Tibial artery (tissue), 4 donors: ENCODE measurements around the gene IFNGR2.

ENCODE experiments used
- DNase-seq, 2 donors: peaks; one replicate each; pipeline ENCODE4 v3.0.0-alpha.2; 2019
- H3K27ac ChIP-seq, 2 donors: fragments of 200-600 bp; sonication (generic) in 1 of 2; 1 replicate in 1 of 2; 2 replicates in 1 of 2; pipeline ENCODE4 v1.5.1; 2018 to 2019; ENCODE audit warnings: mild to moderate bottlenecking in 1 of 2
- H3K27me3 ChIP-seq, 2 donors: fragments of 200-600 bp; sonication (generic) in 1 of 2; one replicate each; pipeline versions ENCODE4 v1.5.1 to v1.6.0; 2016 to 2019
- H3K36me3 ChIP-seq, 3 donors: fragments of 200-600 bp; sonication (generic) in 2 of 3; one replicate each; pipeline ENCODE4 v1.5.1; 2016 to 2019; ENCODE audit warnings: mild to moderate bottlenecking in 2 of 3
- H3K4me1 ChIP-seq, 4 donors: fragments of 200-600 bp; sonication (generic) in 2 of 4; 1 replicate in 3 of 4; 2 replicates in 1 of 4; pipeline ENCODE4 v1.5.1; 2016 to 2019
- H3K4me3 ChIP-seq, 2 donors: fragments of 200-600 bp; sonication (generic) in 1 of 2; 1 replicate in 1 of 2; 2 replicates in 1 of 2; pipeline ENCODE4 v1.5.1; 2018 to 2019; ENCODE audit warnings: mild to moderate bottlenecking in 2 of 2
- H3K9me3 ChIP-seq, 3 donors: fragments of 200-600 bp; sonication (generic) in 1 of 3; one replicate each; pipeline ENCODE4 v1.5.1; 2016 to 2019
- intact Hi-C: fragments of 100-400 bp; cut with DNase I; formaldehyde crosslinking; loops from one replicate; pipeline ENCODE4 v1.15.0; 2023; ENCODE audit warnings: low total_unique reads
- TF ChIP-seq, protein P1 (sequence below), 2 experiments: fragments of 200-600 bp in 1 of 2; fragments of 450-650 bp in 1 of 2; IDR thresholded peaks; one replicate each; pipeline ENCODE4 v1.5.1; 2017 to 2019; ENCODE audit warnings: antibody characterized with exemption in 2 of 2, mild to moderate bottlenecking in 1 of 2, moderate library complexity in 1 of 2

The IFNGR2 gene

DNA sequence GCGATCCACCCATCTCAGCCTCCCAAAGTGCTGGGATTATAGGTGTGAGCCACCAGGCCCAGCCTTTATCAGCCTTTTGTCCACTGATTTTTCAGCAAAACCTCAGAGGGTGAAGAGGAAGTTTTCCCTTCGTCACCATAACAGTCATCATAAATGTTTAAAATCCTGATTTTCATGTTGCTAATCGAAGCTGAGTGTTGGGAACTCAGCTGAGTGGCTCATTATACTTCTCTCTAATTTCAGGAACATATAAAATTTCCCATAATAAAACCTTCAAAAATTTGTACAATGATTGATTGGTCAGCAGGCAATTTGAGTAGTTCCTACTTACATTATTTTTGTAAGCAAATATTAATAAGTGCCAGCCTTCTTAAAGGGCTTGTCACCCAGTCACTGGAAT is 31.8 kb upstream of the IFNGR2 start:
- TF ChIP-seq, protein P1, sequence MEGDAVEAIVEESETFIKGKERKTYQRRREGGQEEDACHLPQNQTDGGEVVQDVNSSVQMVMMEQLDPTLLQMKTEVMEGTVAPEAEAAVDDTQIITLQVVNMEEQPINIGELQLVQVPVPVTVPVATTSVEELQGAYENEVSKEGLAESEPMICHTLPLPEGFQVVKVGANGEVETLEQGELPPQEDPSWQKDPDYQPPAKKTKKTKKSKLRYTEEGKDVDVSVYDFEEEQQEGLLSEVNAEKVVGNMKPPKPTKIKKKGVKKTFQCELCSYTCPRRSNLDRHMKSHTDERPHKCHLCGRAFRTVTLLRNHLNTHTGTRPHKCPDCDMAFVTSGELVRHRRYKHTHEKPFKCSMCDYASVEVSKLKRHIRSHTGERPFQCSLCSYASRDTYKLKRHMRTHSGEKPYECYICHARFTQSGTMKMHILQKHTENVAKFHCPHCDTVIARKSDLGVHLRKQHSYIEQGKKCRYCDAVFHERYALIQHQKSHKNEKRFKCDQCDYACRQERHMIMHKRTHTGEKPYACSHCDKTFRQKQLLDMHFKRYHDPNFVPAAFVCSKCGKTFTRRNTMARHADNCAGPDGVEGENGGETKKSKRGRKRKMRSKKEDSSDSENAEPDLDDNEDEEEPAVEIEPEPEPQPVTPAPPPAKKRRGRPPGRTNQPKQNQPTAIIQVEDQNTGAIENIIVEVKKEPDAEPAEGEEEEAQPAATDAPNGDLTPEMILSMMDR (IDR thresholded peaks at IDR 0.05), result no peak
- H3K9me3 ChIP-seq, result peaks cover 0 to 23% (median 12%) of the 10 kb centered on the region in 3 donors
- H3K4me1 ChIP-seq, result no peaks in the 10 kb centered on the region
- H3K36me3 ChIP-seq, result no peaks in the 10 kb centered on the region
- H3K4me3 ChIP-seq, result no peak overlapping the region
- no peaks in the 10 kb centered on the region for H3K27me3 ChIP-seq
- intact Hi-C loops, result loop anchor here (10.0 kb wide), 1 partner anchor 177 kb away; no protein-coding TSS in a partner anchor
- no peak for DNase-seq
- H3K27ac ChIP-seq, result no peak overlapping the region

DNA sequence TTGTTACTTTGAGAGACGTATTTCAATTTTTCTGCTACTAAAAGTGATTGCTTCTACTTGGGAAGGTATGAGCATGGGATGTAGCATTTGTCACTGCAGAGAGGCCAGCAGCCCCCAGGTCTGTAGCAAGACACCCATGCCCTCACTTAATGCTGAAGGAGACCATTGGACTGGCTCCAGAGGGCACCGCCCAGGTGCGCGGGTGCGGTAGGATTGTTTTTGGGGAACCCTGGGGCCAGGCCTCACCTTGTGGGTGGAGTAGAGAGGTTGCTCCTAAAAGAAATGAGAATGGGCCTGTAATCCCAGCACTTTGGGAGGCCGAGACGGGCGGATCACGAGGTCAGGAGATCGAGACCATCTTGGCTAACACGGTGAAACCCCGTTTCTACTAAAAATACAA is 30.6 kb upstream of the IFNGR2 start:
- H3K27me3 ChIP-seq, result no peaks in the 10 kb centered on the region
- no peaks in the 10 kb centered on the region for H3K36me3 ChIP-seq
- H3K4me3 ChIP-seq, result no peak overlapping the region
- TF ChIP-seq, protein P1 (IDR thresholded peaks at IDR 0.05), result no peak
- DNase-seq, result peak in 1 of 2 donors; percentile 35
- peaks cover 0 to 11% (median 7%) of the 10 kb centered on the region in 3 donors for H3K9me3 ChIP-seq
- no peak overlapping the region for H3K27ac ChIP-seq
- H3K4me1 ChIP-seq, result peaks cover 0 to 5% (median 0%) of the 10 kb centered on the region in 4 donors
- intact Hi-C loops, result loop anchor here (10.0 kb wide), 1 partner anchor 178 kb away; no protein-coding TSS in a partner anchor

DNA sequence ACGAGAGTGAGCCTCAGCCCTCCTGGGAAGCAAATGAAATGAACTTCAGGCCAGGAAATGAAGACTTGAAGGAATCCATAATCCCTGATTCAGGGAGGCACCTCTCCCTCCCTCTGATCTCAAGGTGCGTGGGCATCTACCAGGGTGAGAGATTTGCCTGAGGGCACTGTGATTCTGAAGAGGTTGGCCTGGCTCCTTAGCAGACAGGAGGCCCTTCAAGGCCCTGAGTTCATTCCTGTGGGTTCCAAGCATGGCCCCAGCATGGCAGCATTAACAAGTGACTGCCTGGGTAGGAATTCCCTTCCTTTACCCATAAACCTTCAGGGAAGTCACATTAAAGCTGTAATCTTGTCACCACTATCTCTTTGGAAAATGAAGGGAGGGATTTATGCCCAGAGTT is 29.8 kb upstream of the IFNGR2 start:
- H3K27me3 ChIP-seq, result no peaks in the 10 kb centered on the region
- TF ChIP-seq, protein P1 (IDR thresholded peaks at IDR 0.05), result no peak
- H3K27ac ChIP-seq, result no peak overlapping the region
- H3K36me3 ChIP-seq, result no peaks in the 10 kb centered on the region
- H3K9me3 ChIP-seq, result peaks cover 0 to 2% (median 0%) of the 10 kb centered on the region in 3 donors
- intact Hi-C loops, result loop anchor here (10.0 kb wide), 1 partner anchor 179 kb away; no protein-coding TSS in a partner anchor
- peaks cover 0 to 9% (median 0%) of the 10 kb centered on the region in 4 donors for H3K4me1 ChIP-seq
- DNase-seq, result peak in 1 of 2 donors; percentile 17
- no peak overlapping the region for H3K4me3 ChIP-seq

DNA sequence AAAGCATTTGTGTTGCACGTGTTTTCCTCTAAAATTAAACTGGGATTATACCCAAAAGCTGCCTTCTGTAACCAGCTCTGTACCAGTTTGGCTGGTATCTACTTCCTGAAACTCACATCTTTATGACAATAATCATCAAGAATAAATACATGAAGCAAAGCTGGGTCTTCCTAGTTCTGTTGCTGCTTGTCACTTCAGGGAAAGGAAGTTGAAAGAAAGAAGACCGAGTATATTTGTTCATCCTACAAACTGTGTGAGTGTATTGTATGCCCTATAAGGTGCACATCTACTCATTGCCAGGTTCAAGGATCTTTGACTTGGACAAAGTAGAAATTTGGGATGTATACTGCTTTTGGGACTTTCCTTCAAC is 29.1 kb upstream of the IFNGR2 start:
- Histone ChIP-seq H3K9me3 (no peaks in the 10 kb centered on the region), H3K4me3 (no peak overlapping the region), H3K4me1 (peaks cover 0 to 9% (median 0%) of the 10 kb centered on the region in 4 donors), H3K27ac (no peak overlapping the region), H3K36me3 (no peaks in the 10 kb centered on the region), H3K27me3 (no peaks in the 10 kb centered on the region)
- no peak for DNase-seq
- intact Hi-C loops, result loop anchor here (10.0 kb wide), 1 partner anchor 179 kb away; no protein-coding TSS in a partner anchor
- TF ChIP-seq, protein P1 (IDR thresholded peaks at IDR 0.05), result no peak

DNA sequence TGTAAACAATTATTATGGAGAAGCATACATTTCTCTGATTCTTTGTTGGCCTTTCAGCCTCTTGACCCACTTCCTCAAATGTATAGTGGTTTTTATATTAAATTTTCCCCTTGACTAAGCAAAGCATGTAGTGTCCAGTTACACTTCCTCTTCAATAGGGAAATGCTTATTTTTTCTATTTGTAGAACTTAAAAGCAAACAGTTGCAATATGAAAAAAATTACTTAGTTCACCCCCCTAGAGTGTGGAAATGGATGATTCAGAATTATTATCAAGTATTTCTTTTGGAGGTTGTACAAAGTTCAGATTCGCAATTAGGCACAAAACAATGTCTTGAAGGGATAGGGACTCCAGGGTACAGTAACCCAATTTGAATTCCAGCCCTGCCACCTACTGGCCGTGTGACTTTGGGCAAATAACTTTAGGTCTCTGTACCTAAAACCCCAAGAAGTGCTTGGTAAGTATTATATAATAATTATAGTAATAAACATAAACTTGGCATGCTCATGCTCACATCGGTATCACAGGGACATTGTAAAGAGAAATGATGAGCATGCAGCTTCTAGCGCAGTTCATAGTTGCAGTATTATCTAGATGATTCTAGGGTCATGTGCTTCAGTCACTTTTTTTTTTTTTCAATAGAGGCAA is 28.6 kb upstream of the IFNGR2 start:
- DNase-seq, result peak in 1 of 2 donors; percentile 49
- TF ChIP-seq, protein P1 (IDR thresholded peaks at IDR 0.05), result peak; percentile 21 to 30
- intact Hi-C loops, result loop anchor here (10.0 kb wide), 1 partner anchor 180 kb away; no protein-coding TSS in a partner anchor
- no peaks in the 10 kb centered on the region for H3K9me3 ChIP-seq
- H3K27me3 ChIP-seq, result no peaks in the 10 kb centered on the region
- no peak overlapping the region for H3K27ac ChIP-seq
- no peak overlapping the region for H3K4me3 ChIP-seq
- peaks cover 0 to 12% (median 2%) of the 10 kb centered on the region in 4 donors for H3K4me1 ChIP-seq
- H3K36me3 ChIP-seq, result no peaks in the 10 kb centered on the region
